ENCODE measurements around the gene ZNF451.

The ZNF451 gene

GRCh38 chr6:57147955-57148858 lies 58.2 kb downstream of the ZNF451 start:
- no peak for DNase-seq (ENCODE audit: low read depth)
- no peak for TF ChIP-seq CTCF (IDR thresholded peaks at IDR 0.05; ENCODE audit: low read length, missing control alignments)

GRCh38 chr6:57158658-57159057 lies 68.7 kb downstream of the ZNF451 start:
- DNase-seq (ENCODE audit: low read depth) = no peak
- TF ChIP-seq CTCF (IDR thresholded peaks at IDR 0.05; ENCODE audit: low read length, missing control alignments) = no peak
- H3K4me3 ChIP-seq (replicated peaks; ENCODE audit: low read depth, low read length) = no peak overlapping the region

More at GRCh38 chr6:57147955-57148858, 58.2 kb downstream of the ZNF451 start:
- H3K4me3 ChIP-seq (replicated peaks; ENCODE audit: low read depth, low read length) = no peak overlapping the region

GRCh38 chr6:57159127-57159526 lies 69.1 kb downstream of the ZNF451 start:
- no peak for DNase-seq (ENCODE audit: low read depth)
- no peak overlapping the region for H3K4me3 ChIP-seq (replicated peaks; ENCODE audit: low read depth, low read length)
- no peak for TF ChIP-seq CTCF (IDR thresholded peaks at IDR 0.05; ENCODE audit: low read length, missing control alignments)

- DNase-seq (ENCODE audit: low read depth) = no peak
- TF ChIP-seq CTCF (IDR thresholded peaks at IDR 0.05; ENCODE audit: low read length, missing control alignments) = no peak
- no peak overlapping the region for H3K4me3 ChIP-seq (replicated peaks; ENCODE audit: low read depth, low read length)
Measured at GRCh38 chr6:57162028-57162427, 72.0 kb downstream of the ZNF451 start.

GRCh38 chr6:57162516-57162915 lies 72.5 kb downstream of the ZNF451 start:
- H3K4me3 ChIP-seq (replicated peaks; ENCODE audit: low read depth, low read length) = no peak overlapping the region
- DNase-seq (ENCODE audit: low read depth) = no peak
- no peak for TF ChIP-seq CTCF (IDR thresholded peaks at IDR 0.05; ENCODE audit: low read length, missing control alignments)

GRCh38 chr6:57163956-57164355 lies 74.0 kb downstream of the ZNF451 start:
- no peak for DNase-seq (ENCODE audit: low read depth)
- TF ChIP-seq CTCF (IDR thresholded peaks at IDR 0.05; ENCODE audit: low read length, missing control alignments) = no peak
- H3K4me3 ChIP-seq (replicated peaks; ENCODE audit: low read depth, low read length) = no peak overlapping the region

GRCh38 chr6:57165080-57165479 lies 75.1 kb downstream of the ZNF451 start:
- no peak overlapping the region for H3K4me3 ChIP-seq (replicated peaks; ENCODE audit: low read depth, low read length)
- no peak for TF ChIP-seq CTCF (IDR thresholded peaks at IDR 0.05; ENCODE audit: low read length, missing control alignments)
- no peak for DNase-seq (ENCODE audit: low read depth)
